ENCODE data around the gene TMCC3.

The TMCC3 gene

DNA sequence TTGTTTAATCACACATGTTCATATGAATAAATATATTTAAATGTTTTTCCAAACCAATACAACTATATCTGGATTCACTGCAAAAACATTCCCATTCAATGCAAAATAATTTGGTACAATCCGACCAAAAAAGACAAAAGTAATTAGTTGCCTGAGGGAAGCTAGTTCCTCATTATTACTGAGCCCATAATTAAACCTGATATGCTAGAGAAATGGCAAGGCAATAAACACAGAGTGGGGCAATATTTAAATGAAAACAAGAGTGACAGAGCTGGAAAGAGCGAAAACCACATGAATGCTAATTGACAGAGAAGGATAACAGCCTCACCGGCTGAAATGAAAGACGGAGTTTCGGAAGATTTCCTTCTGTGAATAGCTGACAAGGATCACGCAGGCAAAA lies 82.6 kb downstream of the TMCC3 start:
- H3K4me3 ChIP-seq (ENCODE audit: control insufficient read depth, low read depth, low read length) = no peak overlapping the region
- TF ChIP-seq, protein P1, sequence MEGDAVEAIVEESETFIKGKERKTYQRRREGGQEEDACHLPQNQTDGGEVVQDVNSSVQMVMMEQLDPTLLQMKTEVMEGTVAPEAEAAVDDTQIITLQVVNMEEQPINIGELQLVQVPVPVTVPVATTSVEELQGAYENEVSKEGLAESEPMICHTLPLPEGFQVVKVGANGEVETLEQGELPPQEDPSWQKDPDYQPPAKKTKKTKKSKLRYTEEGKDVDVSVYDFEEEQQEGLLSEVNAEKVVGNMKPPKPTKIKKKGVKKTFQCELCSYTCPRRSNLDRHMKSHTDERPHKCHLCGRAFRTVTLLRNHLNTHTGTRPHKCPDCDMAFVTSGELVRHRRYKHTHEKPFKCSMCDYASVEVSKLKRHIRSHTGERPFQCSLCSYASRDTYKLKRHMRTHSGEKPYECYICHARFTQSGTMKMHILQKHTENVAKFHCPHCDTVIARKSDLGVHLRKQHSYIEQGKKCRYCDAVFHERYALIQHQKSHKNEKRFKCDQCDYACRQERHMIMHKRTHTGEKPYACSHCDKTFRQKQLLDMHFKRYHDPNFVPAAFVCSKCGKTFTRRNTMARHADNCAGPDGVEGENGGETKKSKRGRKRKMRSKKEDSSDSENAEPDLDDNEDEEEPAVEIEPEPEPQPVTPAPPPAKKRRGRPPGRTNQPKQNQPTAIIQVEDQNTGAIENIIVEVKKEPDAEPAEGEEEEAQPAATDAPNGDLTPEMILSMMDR (IDR thresholded peaks at IDR 0.05; ENCODE audit: control insufficient read depth, insufficient read depth, low read depth, low read length, missing control alignments) = no peak
- no peak for DNase-seq (ENCODE audit: low read depth)

DNA sequence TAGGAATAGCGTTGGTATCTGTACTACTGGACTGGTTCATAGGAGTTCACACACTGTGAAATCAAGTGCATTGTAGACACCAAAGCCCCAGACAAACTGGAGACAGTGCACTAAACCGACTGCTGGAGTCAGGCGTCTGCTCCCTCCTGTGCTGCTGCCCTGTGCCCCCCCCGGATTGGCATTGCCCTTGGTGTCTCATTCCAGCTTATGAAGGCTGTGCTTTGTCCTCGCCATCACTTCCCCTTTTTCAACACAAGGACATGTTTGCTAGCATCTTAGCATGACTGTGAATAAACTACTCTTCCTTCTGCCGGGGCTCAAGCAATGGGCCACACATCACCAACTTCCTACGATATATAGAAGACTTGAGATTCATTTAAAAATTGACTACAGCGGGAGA lies 84.0 kb downstream of the TMCC3 start:
- TF ChIP-seq, protein P1 (IDR thresholded peaks at IDR 0.05; ENCODE audit: control insufficient read depth, insufficient read depth, low read depth, low read length, missing control alignments) = no peak
- no peak for DNase-seq (ENCODE audit: low read depth)
- no peak overlapping the region for H3K4me3 ChIP-seq (ENCODE audit: control insufficient read depth, low read depth, low read length)

DNA sequence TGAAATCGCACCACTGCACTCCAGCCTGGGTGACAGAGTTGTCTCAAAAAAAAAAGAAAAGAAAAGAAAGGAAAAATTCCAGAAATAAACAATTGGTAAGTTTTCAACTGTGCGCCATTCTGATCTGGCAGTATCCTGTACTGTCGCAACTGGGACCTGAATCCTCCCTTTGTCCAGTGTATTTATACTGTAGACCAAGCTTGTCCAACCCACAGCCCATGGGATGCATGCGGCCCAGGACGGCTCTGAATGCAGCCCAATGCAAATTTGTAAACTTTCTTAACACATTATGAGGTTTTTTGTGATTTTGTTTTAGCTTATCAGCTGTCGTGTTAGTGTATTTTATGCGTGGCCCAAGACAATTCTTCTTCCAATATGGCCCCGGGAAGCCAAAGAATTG lies 84.7 kb downstream of the TMCC3 start:
- no peak for DNase-seq (ENCODE audit: low read depth)
- no peak overlapping the region for H3K4me3 ChIP-seq (ENCODE audit: control insufficient read depth, low read depth, low read length)
- TF ChIP-seq, protein P1 (IDR thresholded peaks at IDR 0.05; ENCODE audit: control insufficient read depth, insufficient read depth, low read depth, low read length, missing control alignments) = no peak

DNA sequence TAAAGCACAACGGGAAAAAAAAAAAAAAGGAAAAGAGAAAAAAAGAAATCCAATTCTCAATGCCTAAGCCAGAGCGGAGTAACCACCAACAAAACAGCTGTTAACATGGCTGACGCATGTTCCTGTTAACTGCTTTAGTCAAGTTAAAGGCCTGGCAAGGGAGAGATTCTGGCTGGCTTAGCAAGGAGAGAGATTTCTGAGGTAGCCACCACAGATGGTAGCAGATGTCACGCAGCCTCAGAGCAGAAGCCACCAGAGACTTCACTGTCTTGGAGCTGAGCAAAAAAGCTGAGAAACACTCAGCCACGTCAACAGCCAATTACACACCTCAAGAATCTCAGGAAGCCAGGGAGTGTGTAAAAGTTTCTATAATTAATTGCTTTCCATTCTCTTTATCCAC lies 87.1 kb downstream of the TMCC3 start:
- DNase-seq (ENCODE audit: low read depth) = no peak
- TF ChIP-seq, protein P1 (IDR thresholded peaks at IDR 0.05; ENCODE audit: control insufficient read depth, insufficient read depth, low read depth, low read length, missing control alignments) = no peak
- H3K4me3 ChIP-seq (ENCODE audit: control insufficient read depth, low read depth, low read length) = no peak overlapping the region

DNA sequence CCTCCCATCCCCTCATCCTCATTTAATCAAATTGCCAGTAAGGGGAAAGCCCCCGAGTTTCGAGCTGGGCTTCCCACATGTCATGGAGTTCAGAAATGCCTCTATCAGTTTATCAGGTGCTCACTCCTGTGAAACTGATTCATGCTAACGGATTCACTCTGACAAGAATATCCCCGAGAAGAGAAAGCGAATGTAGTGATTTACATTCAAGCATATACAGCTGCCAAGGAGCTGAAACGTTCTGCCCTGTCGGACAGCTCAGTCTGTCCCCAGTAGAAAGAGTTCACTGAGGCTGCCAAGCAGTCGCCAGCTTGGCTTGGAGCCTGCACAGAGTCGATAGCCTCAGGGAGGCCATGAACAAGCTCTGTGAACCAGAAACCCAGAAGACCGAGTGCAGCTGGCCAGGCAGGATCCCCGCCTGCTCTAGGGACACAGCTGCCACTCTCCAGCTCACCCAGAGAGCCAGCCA lies 88.4 kb downstream of the TMCC3 start:
- DNase-seq (ENCODE audit: low read depth) = no peak
- TF ChIP-seq, protein P1 (IDR thresholded peaks at IDR 0.05; ENCODE audit: control insufficient read depth, insufficient read depth, low read depth, low read length, missing control alignments) = no peak
- H3K4me3 ChIP-seq (ENCODE audit: control insufficient read depth, low read depth, low read length) = no peak overlapping the region

DNA sequence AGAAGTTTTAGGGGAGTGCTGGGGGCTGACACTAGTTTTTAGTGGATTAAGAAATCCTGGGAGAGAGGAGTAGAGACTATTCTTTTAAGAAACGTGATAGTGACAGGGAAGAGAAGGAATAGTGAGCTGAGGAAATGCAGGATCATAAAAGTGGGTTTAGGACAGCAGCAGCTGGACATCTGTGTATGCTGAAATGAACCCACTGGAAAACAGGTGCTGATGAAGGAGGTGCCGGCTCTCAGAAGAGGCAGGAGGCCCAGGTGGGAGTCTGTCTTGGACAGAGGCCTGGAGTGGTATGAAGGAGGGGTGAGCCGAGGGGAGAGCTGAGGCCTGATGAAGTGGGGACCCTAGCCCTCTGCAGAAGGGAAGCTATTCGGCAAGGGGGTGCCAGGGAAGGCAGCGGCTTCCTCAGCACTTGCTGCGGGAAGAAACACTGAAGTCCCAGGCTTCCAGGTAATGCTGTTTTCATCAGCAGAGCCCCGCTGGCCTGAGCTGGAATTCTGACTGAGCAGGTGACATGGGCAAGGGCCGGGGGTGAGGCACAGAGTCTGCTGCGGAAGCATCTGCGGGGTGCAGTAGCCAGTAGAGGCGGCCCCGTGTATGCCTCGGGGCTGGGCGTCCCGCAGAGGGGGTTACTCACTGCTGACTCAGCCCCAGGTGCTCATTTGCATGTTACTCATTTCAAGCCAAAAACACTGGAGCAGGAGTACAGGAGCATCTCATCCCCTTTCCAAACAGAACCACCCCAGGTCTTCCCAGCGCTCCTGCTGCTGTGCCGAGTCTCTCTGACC lies 89.7 kb downstream of the TMCC3 start:
- TF ChIP-seq, protein P1 (IDR thresholded peaks at IDR 0.05; ENCODE audit: control insufficient read depth, insufficient read depth, low read depth, low read length, missing control alignments) = no peak
- no peak overlapping the region for H3K4me3 ChIP-seq (ENCODE audit: control insufficient read depth, low read depth, low read length)
- no peak for DNase-seq (ENCODE audit: low read depth)
